Fibroblast of pulmonary artery (primary cell): ENCODE results near the gene PLXDC2.

ENCODE experiments used
- DNase-seq: peaks from one replicate; pipeline ENCODE4 v3.0.0-alpha.2; 2010; ENCODE audit warnings: low read depth
- H3K4me3 ChIP-seq: replicated peaks from 2 replicates; pipeline ENCODE4 v1.5.1; 2011; ENCODE audit warnings: low read depth, mild to moderate bottlenecking, control low read depth, low read length, moderate library complexity
- TF ChIP-seq, protein P1 (sequence below): IDR thresholded peaks from 2 replicates; pipeline ENCODE4 v1.5.1; 2011; ENCODE audit warnings: mild to moderate bottlenecking, control low read depth, low read length, inconsistent platforms; ENCODE audit errors: missing control alignments

PLXDC2 gene

DNA sequence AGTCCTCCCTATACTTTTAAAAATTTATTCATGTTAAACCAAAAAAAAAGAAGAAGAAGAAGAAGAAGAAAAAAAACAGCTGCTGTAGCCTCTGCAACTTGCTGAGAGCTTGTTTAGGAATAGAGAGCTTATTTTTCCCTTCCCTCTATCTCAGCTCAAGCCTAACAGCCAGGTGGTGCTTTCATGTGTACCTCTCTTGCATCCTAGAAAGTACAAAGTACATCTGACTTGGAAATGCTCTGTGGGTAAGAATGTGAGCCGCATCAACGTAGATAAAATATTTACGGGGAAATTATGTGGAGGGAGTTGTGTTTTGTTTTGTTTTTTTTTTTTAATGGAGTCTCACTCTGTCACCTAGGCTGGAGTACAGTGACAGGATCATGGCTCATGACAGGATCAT is 99.6 kb downstream of the PLXDC2 start:
- TF ChIP-seq, protein P1, sequence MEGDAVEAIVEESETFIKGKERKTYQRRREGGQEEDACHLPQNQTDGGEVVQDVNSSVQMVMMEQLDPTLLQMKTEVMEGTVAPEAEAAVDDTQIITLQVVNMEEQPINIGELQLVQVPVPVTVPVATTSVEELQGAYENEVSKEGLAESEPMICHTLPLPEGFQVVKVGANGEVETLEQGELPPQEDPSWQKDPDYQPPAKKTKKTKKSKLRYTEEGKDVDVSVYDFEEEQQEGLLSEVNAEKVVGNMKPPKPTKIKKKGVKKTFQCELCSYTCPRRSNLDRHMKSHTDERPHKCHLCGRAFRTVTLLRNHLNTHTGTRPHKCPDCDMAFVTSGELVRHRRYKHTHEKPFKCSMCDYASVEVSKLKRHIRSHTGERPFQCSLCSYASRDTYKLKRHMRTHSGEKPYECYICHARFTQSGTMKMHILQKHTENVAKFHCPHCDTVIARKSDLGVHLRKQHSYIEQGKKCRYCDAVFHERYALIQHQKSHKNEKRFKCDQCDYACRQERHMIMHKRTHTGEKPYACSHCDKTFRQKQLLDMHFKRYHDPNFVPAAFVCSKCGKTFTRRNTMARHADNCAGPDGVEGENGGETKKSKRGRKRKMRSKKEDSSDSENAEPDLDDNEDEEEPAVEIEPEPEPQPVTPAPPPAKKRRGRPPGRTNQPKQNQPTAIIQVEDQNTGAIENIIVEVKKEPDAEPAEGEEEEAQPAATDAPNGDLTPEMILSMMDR = no peak
- no peak for DNase-seq
- H3K4me3 ChIP-seq = no peak overlapping the region

DNA sequence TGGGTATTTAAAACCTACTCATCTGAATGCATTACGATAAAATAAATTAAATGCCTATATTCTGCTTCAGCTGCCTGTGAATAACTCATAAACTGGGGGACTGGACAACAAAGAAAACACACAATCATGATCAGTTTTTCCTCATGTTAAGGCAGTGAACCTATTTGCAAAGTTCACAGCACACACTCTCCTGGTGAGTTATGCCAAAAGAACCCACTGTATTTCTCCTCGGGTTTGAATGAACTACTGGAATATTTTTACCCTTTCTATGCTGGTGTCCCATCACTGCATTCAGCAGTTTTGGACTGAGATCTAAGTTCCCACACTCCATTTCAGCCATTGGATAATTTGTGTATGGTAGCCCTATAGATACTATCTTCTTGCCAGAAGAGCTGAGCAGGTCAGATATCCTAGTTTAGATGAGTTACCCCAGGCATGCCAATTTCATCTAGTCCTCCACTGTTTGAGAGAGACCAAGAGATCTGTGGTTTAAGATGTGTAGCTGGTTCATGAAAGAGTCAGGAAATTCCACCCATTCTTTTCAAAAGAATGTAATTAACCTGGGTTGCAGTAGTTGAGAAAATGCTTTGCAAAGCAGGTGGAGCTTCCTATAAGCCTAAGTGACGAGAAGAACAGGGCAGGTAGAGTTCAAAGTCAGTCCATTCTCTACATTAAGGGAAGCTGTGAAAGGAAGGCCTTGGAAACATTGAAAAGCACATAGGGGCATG is 101.7 kb downstream of the PLXDC2 start:
- no peak overlapping the region for H3K4me3 ChIP-seq
- DNase-seq = no peak
- TF ChIP-seq, protein P1 = no peak

DNA sequence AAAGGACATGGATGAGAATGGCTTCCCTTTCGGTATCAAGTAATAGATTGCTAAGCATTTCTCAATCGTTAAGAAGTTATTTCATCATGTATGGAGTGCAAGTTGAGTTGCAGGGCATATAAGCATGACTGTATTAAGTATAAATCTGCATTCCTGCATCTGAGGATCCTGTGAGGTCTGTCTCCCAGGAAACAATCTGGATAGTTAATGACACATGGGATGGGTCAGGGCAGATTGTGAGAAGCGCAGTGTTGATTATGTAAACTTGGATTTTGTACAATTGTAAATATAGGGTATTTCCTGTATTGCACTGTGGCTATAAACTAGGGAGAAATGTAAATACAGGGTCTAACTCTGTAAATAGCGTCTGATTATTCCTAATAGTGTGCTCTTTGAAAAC is 102.6 kb downstream of the PLXDC2 start:
- TF ChIP-seq, protein P1 = no peak
- no peak overlapping the region for H3K4me3 ChIP-seq
- DNase-seq = peak; percentile 48

DNA sequence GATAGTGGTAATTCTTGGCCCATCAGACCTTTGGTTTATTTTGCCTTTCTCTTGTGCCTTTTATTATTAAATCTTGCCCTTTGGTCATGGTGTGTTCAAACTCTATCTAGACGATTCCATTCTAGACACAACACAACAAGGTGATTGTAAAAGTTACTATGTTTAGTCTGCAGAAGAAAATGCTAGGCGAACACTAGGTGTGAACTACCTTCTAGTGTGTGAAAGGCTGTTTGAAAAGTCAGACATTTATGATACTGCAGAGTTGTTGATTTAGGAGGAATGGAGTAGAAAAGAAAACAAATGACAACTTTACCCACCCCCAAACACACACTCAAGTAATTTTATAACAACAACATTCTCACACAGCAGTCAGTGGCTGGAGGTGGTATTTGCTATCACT is 103.4 kb downstream of the PLXDC2 start:
- TF ChIP-seq, protein P1 = no peak
- DNase-seq = no peak
- no peak overlapping the region for H3K4me3 ChIP-seq

DNA sequence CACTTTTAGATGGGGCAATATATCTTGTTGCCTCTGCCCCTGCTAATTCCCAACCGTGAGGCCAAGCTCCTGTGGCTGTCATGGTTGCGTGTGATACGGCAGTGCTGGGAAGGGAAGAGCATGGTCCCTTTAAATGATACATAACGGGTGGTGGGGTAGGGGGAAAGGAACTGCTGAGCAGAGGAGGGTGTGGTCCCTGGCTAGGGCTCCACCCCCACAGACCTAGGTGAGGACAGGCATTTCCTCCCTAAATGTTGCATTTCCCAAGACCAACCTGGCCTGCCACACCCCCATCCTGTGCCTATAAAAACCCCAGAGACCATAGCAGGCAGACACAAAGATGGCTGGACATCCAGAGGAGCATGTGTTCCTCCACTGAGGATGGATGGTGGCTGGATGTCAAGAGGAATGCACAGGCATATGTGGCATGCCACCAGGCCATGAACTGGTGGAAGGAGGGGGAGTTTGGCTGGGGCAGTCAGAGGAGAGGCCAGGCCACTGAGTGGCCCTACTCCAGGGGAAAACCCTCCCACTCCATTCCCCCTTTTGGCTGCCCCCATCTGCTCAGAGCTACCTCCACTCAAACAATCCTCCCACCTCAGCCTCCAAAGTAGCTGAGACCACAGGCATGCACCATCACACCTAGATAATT is 104.0 kb downstream of the PLXDC2 start:
- TF ChIP-seq, protein P1 = no peak
- DNase-seq = no peak
- H3K4me3 ChIP-seq = no peak overlapping the region

DNA sequence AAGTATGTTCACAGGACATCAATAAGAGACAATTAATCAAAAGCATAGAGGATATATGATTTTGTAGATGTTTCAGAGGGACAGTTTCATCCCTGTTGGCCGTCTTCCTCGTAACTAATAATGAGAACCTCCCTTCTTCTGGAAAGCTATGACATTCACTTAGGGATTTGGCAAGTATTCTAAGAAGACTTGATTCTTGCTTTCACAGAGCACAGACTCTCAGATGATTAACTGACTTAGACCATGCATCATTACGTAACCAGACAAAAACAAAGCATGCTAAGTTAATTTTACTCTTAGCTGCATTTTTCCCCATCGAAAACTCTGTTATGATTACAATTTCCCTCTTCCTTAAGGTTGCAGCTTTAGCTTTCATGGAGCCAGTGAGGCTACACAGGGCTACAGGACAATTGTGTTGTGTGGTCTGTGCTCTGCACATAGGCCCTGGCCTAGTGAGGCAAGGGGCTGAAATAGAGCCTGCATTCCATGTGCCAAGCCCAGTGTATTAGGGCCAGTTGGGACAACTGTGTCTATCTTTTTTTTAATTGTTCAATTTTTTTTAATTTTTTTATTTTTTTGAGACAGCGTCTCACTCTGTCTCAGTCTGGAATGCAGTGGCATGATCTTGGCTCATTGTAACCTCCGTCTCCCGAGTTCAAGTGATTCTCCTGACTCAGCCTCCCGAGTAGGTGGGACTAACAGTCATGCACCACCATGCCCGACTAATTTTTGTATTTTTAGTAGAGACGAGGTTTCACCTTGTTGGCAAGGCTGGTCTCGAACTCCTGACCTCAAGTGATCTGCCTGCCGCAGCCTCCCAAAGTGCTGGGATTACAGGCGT is 105.3 kb downstream of the PLXDC2 start:
- DNase-seq = peak; percentile 78
- H3K4me3 ChIP-seq = no peak overlapping the region
- TF ChIP-seq, protein P1 = no peak
